Epithelial cell of proximal tubule (primary cell): Measurements from ENCODE around the gene NAV2. TPM values are rescaled to one million over a fixed set of nuclear protein-coding genes. Genes with fewer than 3 reads are reported as not detected.
A peak's percentile ranks its signal among the peaks of the same experiment; 100 is the strongest.

ENCODE experiments used
- DNase-seq: peaks from one replicate; pipeline ENCODE4 v3.0.0-alpha.2; 2011; ENCODE audit warnings: low read depth
- H3K4me3 ChIP-seq: 2 replicates; pipeline ENCODE4 v1.5.1; 2011; ENCODE audit warnings: low read depth, mild to moderate bottlenecking, low read length
- total RNA-seq: library from RNA; depleted of rRNA; stranded (reverse); fragments of >200 nt; gene quantifications from 2 replicates; pipeline ENCODE4 v1.2.3, GENCODE V29; 2015
- TF ChIP-seq, protein P1 (sequence below): conservative IDR thresholded peaks from 2 replicates; pipeline ENCODE4 v1.5.1; 2012; ENCODE audit warnings: low read depth, mild to moderate bottlenecking, low read length

NAV2 gene
- total RNA-seq, 1 donor from 2014 or later: 19.0 TPM

- DNase-seq: no peak
- H3K4me3 ChIP-seq: no peak overlapping the region
- TF ChIP-seq, protein P1, sequence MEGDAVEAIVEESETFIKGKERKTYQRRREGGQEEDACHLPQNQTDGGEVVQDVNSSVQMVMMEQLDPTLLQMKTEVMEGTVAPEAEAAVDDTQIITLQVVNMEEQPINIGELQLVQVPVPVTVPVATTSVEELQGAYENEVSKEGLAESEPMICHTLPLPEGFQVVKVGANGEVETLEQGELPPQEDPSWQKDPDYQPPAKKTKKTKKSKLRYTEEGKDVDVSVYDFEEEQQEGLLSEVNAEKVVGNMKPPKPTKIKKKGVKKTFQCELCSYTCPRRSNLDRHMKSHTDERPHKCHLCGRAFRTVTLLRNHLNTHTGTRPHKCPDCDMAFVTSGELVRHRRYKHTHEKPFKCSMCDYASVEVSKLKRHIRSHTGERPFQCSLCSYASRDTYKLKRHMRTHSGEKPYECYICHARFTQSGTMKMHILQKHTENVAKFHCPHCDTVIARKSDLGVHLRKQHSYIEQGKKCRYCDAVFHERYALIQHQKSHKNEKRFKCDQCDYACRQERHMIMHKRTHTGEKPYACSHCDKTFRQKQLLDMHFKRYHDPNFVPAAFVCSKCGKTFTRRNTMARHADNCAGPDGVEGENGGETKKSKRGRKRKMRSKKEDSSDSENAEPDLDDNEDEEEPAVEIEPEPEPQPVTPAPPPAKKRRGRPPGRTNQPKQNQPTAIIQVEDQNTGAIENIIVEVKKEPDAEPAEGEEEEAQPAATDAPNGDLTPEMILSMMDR: no peak
Measured at GRCh38 chr11:20138707-20139106, 426.1 kb downstream of the NAV2 start.

- TF ChIP-seq, protein P1: no peak
- no peak overlapping the region for H3K4me3 ChIP-seq
- DNase-seq: no peak
Measured at GRCh38 chr11:20154381-20154780, 441.7 kb downstream of the NAV2 start.

DNA sequence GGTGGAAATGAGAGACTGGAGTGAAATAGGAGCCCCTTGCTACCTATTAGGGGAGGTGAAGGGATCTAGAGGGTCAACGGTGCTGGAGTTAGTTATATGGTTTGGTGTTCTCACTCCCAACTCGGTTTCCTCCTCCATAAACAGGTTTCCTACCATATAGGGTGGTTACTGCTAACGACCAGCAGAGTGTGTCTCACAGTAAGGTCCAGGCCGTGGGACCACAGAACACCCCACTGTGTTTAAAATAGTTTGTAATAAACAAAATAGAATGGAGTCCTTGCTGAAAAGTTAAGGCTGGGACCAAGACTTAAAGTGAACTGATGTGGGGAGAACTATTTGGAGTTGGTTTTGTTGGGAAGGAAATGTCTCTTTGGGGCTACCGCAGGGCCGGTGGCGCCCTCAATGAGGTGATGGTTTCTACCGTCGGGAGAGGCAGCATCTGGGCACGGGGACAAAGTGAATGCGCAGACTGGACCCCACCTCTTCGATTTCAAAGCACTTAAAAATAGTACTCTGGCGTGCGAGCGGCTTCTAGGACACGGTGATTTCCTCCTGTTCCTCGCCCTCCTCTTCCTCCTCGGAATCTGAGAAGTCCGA, 443.1 kb downstream of the NAV2 start:
- TF ChIP-seq, protein P1: no peak
- H3K4me3 ChIP-seq: no peak overlapping the region
- no peak for DNase-seq

DNA sequence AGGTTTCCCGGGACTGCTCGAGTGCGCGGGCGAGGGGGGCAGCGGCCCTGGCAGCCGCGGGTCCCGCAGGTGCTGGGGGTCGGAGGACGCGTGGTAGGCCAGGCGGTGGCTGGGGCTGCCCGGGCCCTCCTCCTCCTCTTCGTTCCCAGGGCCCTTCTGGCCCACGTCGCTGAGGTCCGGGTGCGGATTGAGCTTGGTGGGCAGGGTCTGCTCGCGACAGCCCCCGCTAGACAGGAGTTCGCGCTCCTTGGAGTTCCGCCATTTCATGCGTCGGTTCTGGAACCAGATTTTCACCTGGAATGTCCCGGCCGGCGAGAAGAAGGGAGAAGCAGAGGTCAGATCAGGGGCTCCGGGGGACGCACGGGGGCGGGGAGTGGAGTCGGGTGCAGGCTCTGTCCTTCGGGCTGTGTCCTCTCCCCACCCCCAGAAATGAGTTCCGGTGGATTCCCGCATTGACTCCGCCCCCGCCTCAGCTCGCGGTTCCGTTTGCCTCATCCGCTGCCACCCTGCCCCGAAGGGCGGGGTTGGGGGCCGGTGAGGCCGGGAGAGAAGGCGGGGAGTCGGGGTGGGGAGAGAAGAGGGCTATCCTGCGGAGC, 443.7 kb downstream of the NAV2 start:
- TF ChIP-seq, protein P1: no peak
- no peak for DNase-seq
- peak overlapping the region; percentile 6 for H3K4me3 ChIP-seq

GRCh38 chr11:20156876-20157613, 444.4 kb downstream of the NAV2 start:
- peak overlapping the region; percentile 6 for H3K4me3 ChIP-seq
- TF ChIP-seq, protein P1: no peak
- no peak for DNase-seq

- no peak overlapping the region for H3K4me3 ChIP-seq
- DNase-seq: no peak
- TF ChIP-seq, protein P1: no peak
Measured at GRCh38 chr11:20157728-20158127, 445.1 kb downstream of the NAV2 start.
